Ishikawa (cell line): Measurements from ENCODE around the gene DNAH6.

ENCODE experiments used
- CEBPB ChIP-seq: IDR thresholded peaks from 2 replicates; pipeline ENCODE4 v1.6.1; 2012
- CREB1 ChIP-seq: IDR thresholded peaks from 2 replicates; pipeline ENCODE4 v1.6.1; 2012; ENCODE audit warnings: low read depth
- EP300 ChIP-seq: IDR thresholded peaks from 2 replicates; pipeline ENCODE4 v1.6.1; 2012; ENCODE audit warnings: borderline replicate concordance
- NFIC ChIP-seq: IDR thresholded peaks from 2 replicates; pipeline ENCODE4 v1.6.1; 2012
- TAF1 ChIP-seq: IDR thresholded peaks from 2 replicates; pipeline ENCODE4 v1.6.1; 2012; ENCODE audit warnings: low read depth, mild to moderate bottlenecking
- TEAD4 ChIP-seq: IDR thresholded peaks from 2 replicates; pipeline ENCODE4 v1.6.1; 2012
- YY1 ChIP-seq: IDR thresholded peaks from 2 replicates; pipeline ENCODE4 v1.6.1; 2012; ENCODE audit warnings: low read depth
- TF ChIP-seq, protein P1 (sequence below): IDR thresholded peaks from 2 replicates; pipeline ENCODE4 v1.6.1; 2012; ENCODE audit warnings: low read depth, mild to moderate bottlenecking

GRCh38 chr2:84472856-84473565 lies 43.3 kb upstream of the DNAH6 start:
- TF ChIP-seq TEAD4 (no peak), NFIC (no peak), CEBPB (no peak), EP300 (no peak), TAF1 (no peak), CREB1 (no peak), YY1 (no peak)
- TF ChIP-seq, protein P1, sequence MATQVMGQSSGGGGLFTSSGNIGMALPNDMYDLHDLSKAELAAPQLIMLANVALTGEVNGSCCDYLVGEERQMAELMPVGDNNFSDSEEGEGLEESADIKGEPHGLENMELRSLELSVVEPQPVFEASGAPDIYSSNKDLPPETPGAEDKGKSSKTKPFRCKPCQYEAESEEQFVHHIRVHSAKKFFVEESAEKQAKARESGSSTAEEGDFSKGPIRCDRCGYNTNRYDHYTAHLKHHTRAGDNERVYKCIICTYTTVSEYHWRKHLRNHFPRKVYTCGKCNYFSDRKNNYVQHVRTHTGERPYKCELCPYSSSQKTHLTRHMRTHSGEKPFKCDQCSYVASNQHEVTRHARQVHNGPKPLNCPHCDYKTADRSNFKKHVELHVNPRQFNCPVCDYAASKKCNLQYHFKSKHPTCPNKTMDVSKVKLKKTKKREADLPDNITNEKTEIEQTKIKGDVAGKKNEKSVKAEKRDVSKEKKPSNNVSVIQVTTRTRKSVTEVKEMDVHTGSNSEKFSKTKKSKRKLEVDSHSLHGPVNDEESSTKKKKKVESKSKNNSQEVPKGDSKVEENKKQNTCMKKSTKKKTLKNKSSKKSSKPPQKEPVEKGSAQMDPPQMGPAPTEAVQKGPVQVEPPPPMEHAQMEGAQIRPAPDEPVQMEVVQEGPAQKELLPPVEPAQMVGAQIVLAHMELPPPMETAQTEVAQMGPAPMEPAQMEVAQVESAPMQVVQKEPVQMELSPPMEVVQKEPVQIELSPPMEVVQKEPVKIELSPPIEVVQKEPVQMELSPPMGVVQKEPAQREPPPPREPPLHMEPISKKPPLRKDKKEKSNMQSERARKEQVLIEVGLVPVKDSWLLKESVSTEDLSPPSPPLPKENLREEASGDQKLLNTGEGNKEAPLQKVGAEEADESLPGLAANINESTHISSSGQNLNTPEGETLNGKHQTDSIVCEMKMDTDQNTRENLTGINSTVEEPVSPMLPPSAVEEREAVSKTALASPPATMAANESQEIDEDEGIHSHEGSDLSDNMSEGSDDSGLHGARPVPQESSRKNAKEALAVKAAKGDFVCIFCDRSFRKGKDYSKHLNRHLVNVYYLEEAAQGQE, result no peak
